GM12878 (cell line): ENCODE data around the gene SMARCE1. TPM values are rescaled to one million over a fixed set of nuclear protein-coding genes. Genes with fewer than 3 reads are reported as not detected.

Experiments
- ATAC-seq: fragments of 200-7000 bp; cut with Tn5 transposase; 3 replicates; pipeline ENCODE4 v1.9.1; 2020; ENCODE audit warnings: mild to moderate bottlenecking, moderate library complexity
- BruUV-seq: library from RNA; stranded (reverse); fragments of 400-500 nt; replicated peaks from 2 replicates; lab custom pipeline; 2021; lab: Mats Ljungman, UMichigan
- CTCF ChIA-PET: fragments of 300-600 bp; sonication (Branson Sonifier 250); formaldehyde crosslinking; extraction: SDS; loops from one replicate; lab custom pipeline; 2021; ENCODE audit warnings: inconsistent platforms; lab: Yijun Ruan, JAX
- POLR2A ChIA-PET: fragments of 350-600 bp; formaldehyde crosslinking; extraction: SDS; loops from one replicate; lab custom pipeline; 2021; ENCODE audit warnings: inconsistent platforms; lab: Charles Lee
- RAD21 ChIA-PET: fragments of 300-600 bp; sonication (Branson Sonifier 250); formaldehyde crosslinking; loops from one replicate; lab custom pipeline; 2023; ENCODE audit warnings: antibody characterized with exemption; ENCODE audit not compliant: unreplicated experiment; lab: Charles Lee
- SMC1A ChIA-PET: fragments of 300-600 bp; sonication (Branson Sonifier 250); formaldehyde crosslinking; loops from one replicate; lab custom pipeline; 2023; ENCODE audit not compliant: unreplicated experiment, uncharacterized antibody; lab: Charles Lee
- DNase-seq: peaks from one replicate; pipeline ENCODE4 v3.0.0-alpha.2; 2011; ENCODE audit warnings: low read depth, low spot score
- FAIRE-seq: peaks from 3 replicates; lab custom pipeline; 2011; peaks lifted over from hg19 to GRCh38; lab: Jason Lieb, UNC
- H2AFZ ChIP-seq: 2 replicates; pipeline ENCODE4 v1.6.0; 2011; ENCODE audit warnings: low read depth, low read length, control low read depth; ENCODE audit not compliant: control insufficient read depth
- H3K27ac ChIP-seq: 2 replicates; pipeline ENCODE4 v1.5.1; 2011; ENCODE audit warnings: control low read depth; ENCODE audit not compliant: control insufficient read depth, insufficient read depth
- H3K27me3 ChIP-seq, 2 experiments: replicated peaks in 1 of 2; 2 replicates each; pipeline versions ENCODE4 v1.6.0 to v1.6.1; 2011; ENCODE audit warnings: low read length in 1 of 2; ENCODE audit not compliant: control insufficient read depth in 2 of 2, insufficient read depth in 2 of 2
- H3K36me3 ChIP-seq, 2 experiments: 2 replicates each; pipeline ENCODE4 v1.5.1; 2011; ENCODE audit warnings: low read length in 1 of 2; ENCODE audit not compliant: control insufficient read depth in 2 of 2, insufficient read depth in 2 of 2
- H3K4me1 ChIP-seq: 2 replicates; pipeline ENCODE4 v1.6.1; 2011; ENCODE audit warnings: mild to moderate bottlenecking, low read length, moderate library complexity, mixed read lengths; ENCODE audit not compliant: control insufficient read depth, insufficient read depth
- H3K4me2 ChIP-seq: 2 replicates; pipeline ENCODE4 v1.6.0; 2011; ENCODE audit warnings: control low read depth; ENCODE audit not compliant: control insufficient read depth, insufficient read depth
- H3K4me3 ChIP-seq: fragments of 200-600 bp; sonication (generic); 2 replicates; pipeline ENCODE4 v1.5.1; 2016
- H3K79me2 ChIP-seq: 2 replicates; pipeline ENCODE4 v1.6.0; 2011; ENCODE audit warnings: low read length; ENCODE audit not compliant: control insufficient read depth, insufficient read depth
- H3K9ac ChIP-seq: 2 replicates; pipeline ENCODE4 v1.8.0; 2011; ENCODE audit warnings: low read length, control low read depth, mixed read lengths; ENCODE audit not compliant: control insufficient read depth, insufficient read depth
- H3K9me3 ChIP-seq: replicated peaks from 3 replicates; pipeline ENCODE4 v1.5.1; 2011; ENCODE audit warnings: mild to moderate bottlenecking, low read length; ENCODE audit not compliant: control insufficient read depth, insufficient read depth
- H4K20me1 ChIP-seq: 2 replicates; pipeline ENCODE4 v1.6.0; 2011; ENCODE audit not compliant: control insufficient read depth, insufficient read depth
- BCLAF1 ChIP-seq: fragments of 450-650 bp; IDR thresholded peaks from 2 replicates; pipeline ENCODE4 v1.6.1; 2017; ENCODE audit warnings: antibody characterized with exemption, mild to moderate bottlenecking, moderate library complexity
- IKZF1 ChIP-seq: fragments of 450-650 bp; conservative IDR thresholded peaks from 2 replicates; pipeline ENCODE4 v1.6.1; 2017; ENCODE audit warnings: antibody characterized with exemption, mild to moderate bottlenecking
- MLLT1 ChIP-seq: fragments of 450-650 bp; IDR thresholded peaks from 2 replicates; pipeline ENCODE4 v1.6.1; 2016; ENCODE audit warnings: mild to moderate bottlenecking
- RB1 ChIP-seq: fragments of 450-650 bp; formaldehyde crosslinking; IDR thresholded peaks from 2 replicates; pipeline ENCODE4 v1.6.1; 2017; ENCODE audit warnings: mild to moderate bottlenecking, borderline replicate concordance
- SMARCA5 ChIP-seq: fragments of 450-650 bp; IDR thresholded peaks from 2 replicates; pipeline ENCODE4 v1.6.1; 2017; ENCODE audit warnings: mild to moderate bottlenecking
- STAT1 ChIP-seq: fragments of 450-650 bp; conservative IDR thresholded peaks from 2 replicates; pipeline ENCODE4 v1.6.1; 2014; ENCODE audit warnings: antibody characterized with exemption, mild to moderate bottlenecking
- STAT3 ChIP-seq: IDR thresholded peaks from 2 replicates; pipeline ENCODE4 v1.6.1; 2011; ENCODE audit warnings: low read depth, low read length, improper control_type of control experiment
- WRNIP1 ChIP-seq: IDR thresholded peaks from 2 replicates; pipeline ENCODE4 v1.6.1; 2011; ENCODE audit warnings: low read depth, low read length, improper control_type of control experiment, borderline replicate concordance
- WGBS: methylation state at CpG from one replicate; pipeline ENCODE4 v1.1.6; 2016; ENCODE audit warnings: low lambda C conversion rate; ENCODE audit not compliant: insufficient replicate concordance, insufficient coverage; ENCODE audit errors: missing lambda C conversion rate; 5-methylcytosine and 5-hydroxymethylcytosine counted together
- in situ Hi-C: fragments of 300-500 bp; cut with MboI; formaldehyde crosslinking; loops from 9 replicates; pipeline ENCODE4 v1.14.3; 2018; ENCODE audit warnings: mixed read lengths
- intact Hi-C: fragments of 100-400 bp; cut with micrococcal nuclease; formaldehyde crosslinking; loops from one replicate; pipeline ENCODE4 v1.14.2; 2022; ENCODE audit not compliant: unreplicated experiment
- polyA plus RNA-seq, 11 experiments: library from polyadenylated mRNA; depleted of rRNA in 4 of 11; unstranded in 6 of 11; stranded (reverse) in 5 of 11; fragments of >200 nt; fragmentation: Nextera tagmentation in 4 of 11; fragmentation: Illumina TruSeq in 1 of 11; extraction: Ambion mirVana in 4 of 11; extraction: Trizol in 1 of 11; gene quantifications; 1 replicate in 1 of 11; 2 replicates in 10 of 11; pipeline versions ENCODE4 v1.2.1 to v1.2.3, GENCODE V29; 2011 to 2016; ENCODE audit warnings: inconsistent platforms in 2 of 11, missing spikeins in 2 of 11, low read depth in 1 of 11
- total RNA-seq, 4 experiments: library from RNA; depleted of rRNA in 3 of 4; stranded (reverse); fragments of >200 nt in 3 of 4; fragmentation: Illumina TruSeq in 1 of 4; extraction: Trizol in 1 of 4; gene quantifications; 2 replicates each; pipeline versions ENCODE4 v1.2.1 to v1.2.3, GENCODE V29; 2013 to 2021
- TF ChIP-seq, protein P1 (sequence below): fragments of 450-650 bp; IDR thresholded peaks from 2 replicates; pipeline ENCODE4 v1.6.1; 2017; ENCODE audit warnings: borderline replicate concordance

The SMARCE1 gene
- total and polyA plus RNA-seq, 10 of the 15 experiments (the other 5 are each of a cell fraction or from before 2014, with no cell fraction given), result 87.9 to 191 (median 132) TPM

DNA sequence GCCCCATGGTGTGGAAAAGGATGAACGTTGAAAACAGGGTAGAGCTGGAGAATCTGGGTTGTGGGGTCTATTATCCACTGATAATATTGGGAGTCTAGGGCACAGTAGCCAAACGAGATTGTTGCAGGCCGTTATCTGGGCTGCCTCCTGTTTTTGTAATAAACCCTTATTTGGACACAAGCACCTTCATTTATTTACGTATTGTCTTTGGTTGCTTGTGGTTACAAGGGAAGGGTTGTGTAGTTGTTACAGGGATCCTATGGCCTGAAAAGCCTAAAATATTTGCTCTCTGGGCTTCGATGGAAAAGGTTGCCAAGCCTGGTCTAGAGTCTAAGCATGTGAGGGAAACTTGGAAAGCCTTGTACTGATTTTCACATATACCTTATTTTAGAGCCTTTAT, 4.3 kb upstream of the SMARCE1 start:
- DNase-seq (no peak), FAIRE-seq (no peak), ATAC-seq (no peak)
- in situ Hi-C loops (no loop called here), intact Hi-C loops (no loop called here)
- H3K9ac ChIP-seq, result no peak overlapping the region
- no TSS peak for BruUV-seq
- H3K36me3 ChIP-seq, result no peaks in the 10 kb centered on the region
- no peaks in the 10 kb centered on the region for H4K20me1 ChIP-seq
- RAD21 ChIA-PET, result no interaction called here
- no peak overlapping the region for H3K4me3 ChIP-seq
- POLR2A ChIA-PET, result interaction anchor here (0.6 kb wide), 1 partner anchor 358 kb away, joined by 3 read pairs; no protein-coding TSS in a partner anchor
- H2AFZ ChIP-seq, result no peak overlapping the region
- SMC1A ChIA-PET, result interaction anchor here (1.0 to 1.1 kb wide), 2 partner anchors 12 to 28 kb away, joined by 3 to 4 read pairs; no protein-coding TSS in a partner anchor
- H3K4me2 ChIP-seq, result no peak overlapping the region
- no peaks in the 10 kb centered on the region for H3K4me1 ChIP-seq
- TF ChIP-seq, protein P1, sequence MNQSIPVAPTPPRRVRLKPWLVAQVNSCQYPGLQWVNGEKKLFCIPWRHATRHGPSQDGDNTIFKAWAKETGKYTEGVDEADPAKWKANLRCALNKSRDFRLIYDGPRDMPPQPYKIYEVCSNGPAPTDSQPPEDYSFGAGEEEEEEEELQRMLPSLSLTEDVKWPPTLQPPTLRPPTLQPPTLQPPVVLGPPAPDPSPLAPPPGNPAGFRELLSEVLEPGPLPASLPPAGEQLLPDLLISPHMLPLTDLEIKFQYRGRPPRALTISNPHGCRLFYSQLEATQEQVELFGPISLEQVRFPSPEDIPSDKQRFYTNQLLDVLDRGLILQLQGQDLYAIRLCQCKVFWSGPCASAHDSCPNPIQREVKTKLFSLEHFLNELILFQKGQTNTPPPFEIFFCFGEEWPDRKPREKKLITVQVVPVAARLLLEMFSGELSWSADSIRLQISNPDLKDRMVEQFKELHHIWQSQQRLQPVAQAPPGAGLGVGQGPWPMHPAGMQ, result no peak
- TF ChIP-seq SMARCA5, result no peak
- TF ChIP-seq RB1, result no peak
- TF ChIP-seq WRNIP1, result no peak
- no peak for TF ChIP-seq STAT3
- no peak for TF ChIP-seq BCLAF1
- TF ChIP-seq IKZF1, result no peak
- TF ChIP-seq STAT1, result no peak
- no peak for TF ChIP-seq MLLT1
- H3K27me3 ChIP-seq, result no peaks in the 10 kb centered on the region
- no peaks in the 10 kb centered on the region for H3K9me3 ChIP-seq
- 41% methylated on average over 5 of the region's 5 CpGs for WGBS
- no peak overlapping the region for H3K27ac ChIP-seq
- CTCF ChIA-PET, result interaction anchor here (0.5 kb wide), 1 partner anchor 206 kb away, joined by 4 read pairs; no protein-coding TSS in a partner anchor
- H3K79me2 ChIP-seq, result peaks cover 14% of the 10 kb centered on the region
